ENCODE results near the gene TSPAN13.

Gene TSPAN13

DNA sequence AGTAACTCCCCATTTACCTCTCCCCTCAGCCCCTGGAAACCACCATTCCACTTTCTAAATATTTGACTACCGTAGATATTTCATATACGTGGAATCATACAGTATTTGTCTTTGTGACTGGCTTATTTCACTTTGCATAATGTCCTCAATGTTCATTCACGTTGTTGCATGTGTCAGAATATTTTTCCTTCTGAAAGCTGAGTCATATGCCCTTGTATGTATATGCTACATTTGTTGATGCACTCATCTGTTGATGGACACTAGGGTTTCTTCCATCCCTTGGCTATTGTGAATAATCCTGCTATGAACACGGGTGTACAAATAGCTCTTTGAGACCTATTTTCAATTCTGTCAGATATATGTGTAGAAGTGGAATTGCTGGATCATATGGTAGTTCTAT, 25.8 kb upstream of the TSPAN13 start:
- H3K27me3 ChIP-seq (ENCODE audit: control insufficient read depth, insufficient read depth, low read length), result no peaks in the 10 kb centered on the region
- H3K9me3 ChIP-seq (ENCODE audit: control insufficient read depth, low read depth, low read length), result no peaks in the 10 kb centered on the region
- H3K4me3 ChIP-seq (ENCODE audit: low read length), result no peak overlapping the region
- H3K36me3 ChIP-seq (ENCODE audit: control insufficient read depth, low read depth, low read length), result no peaks in the 10 kb centered on the region
- H3K27ac ChIP-seq (ENCODE audit: low read length), result no peak overlapping the region
- H3K4me1 ChIP-seq (ENCODE audit: control insufficient read depth, low read depth, low read length), result no peaks in the 10 kb centered on the region
- no peak overlapping the region for H3K9ac ChIP-seq (ENCODE audit: low read length)

DNA sequence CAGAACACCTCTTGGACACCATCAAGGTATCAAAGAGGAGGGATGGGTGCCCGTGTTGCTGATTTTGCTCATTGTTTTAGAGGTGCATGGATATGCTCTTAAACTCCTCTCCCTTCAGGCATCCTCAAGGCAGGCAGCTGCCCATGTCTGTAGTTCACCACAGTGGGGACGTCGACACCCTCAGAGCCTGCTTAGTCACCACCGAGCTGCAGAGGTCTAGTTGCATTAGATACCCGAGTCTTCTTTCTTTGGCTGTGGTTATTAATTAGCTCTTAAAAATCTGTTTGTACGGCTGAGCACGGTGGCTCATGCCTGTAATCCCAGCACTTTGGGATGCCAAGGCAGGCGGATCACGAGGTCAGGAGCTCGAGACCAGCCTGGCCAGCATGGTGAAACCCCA, 24.7 kb upstream of the TSPAN13 start:
- Histone ChIP-seq H3K36me3 (ENCODE audit: control insufficient read depth, low read depth, low read length) (no peaks in the 10 kb centered on the region), H3K9me3 (ENCODE audit: control insufficient read depth, low read depth, low read length) (no peaks in the 10 kb centered on the region)

GRCh38 chr7:16729541-16729940, 24.0 kb upstream of the TSPAN13 start:
- Histone ChIP-seq H3K4me3 (ENCODE audit: low read length) (no peak overlapping the region), H3K9me3 (ENCODE audit: control insufficient read depth, low read depth, low read length) (no peaks in the 10 kb centered on the region), H3K4me1 (ENCODE audit: control insufficient read depth, low read depth, low read length) (no peaks in the 10 kb centered on the region), H3K36me3 (ENCODE audit: control insufficient read depth, low read depth, low read length) (no peaks in the 10 kb centered on the region), H3K27me3 (ENCODE audit: control insufficient read depth, insufficient read depth, low read length) (no peaks in the 10 kb centered on the region), H3K9ac (ENCODE audit: low read length) (no peak overlapping the region), H3K27ac (ENCODE audit: low read length) (no peak overlapping the region)

More for the DNA sequence above, 24.7 kb upstream of the TSPAN13 start:
- Histone ChIP-seq H3K27me3 (ENCODE audit: control insufficient read depth, insufficient read depth, low read length) (no peaks in the 10 kb centered on the region), H3K9ac (ENCODE audit: low read length) (no peak overlapping the region), H3K4me3 (ENCODE audit: low read length) (no peak overlapping the region), H3K4me1 (ENCODE audit: control insufficient read depth, low read depth, low read length) (no peaks in the 10 kb centered on the region), H3K27ac (ENCODE audit: low read length) (no peak overlapping the region)

DNA sequence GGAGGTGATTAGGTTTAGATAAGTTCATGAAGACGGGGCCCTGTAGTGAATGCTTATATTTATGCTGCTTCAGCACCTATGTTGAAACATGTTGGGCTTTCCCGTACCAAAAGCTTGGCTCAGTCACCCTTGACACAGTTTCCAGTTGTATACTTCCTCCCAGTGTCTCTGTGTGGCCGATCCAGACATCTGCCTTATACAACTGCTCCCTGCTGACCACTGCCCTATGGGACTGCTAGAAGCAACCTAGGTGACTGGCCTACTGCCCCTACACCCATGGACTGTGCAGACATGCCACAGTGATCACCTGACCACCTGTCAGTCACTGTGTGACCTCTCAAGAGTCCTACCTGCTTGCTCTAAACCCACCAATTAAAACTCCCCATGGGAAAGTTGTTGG, 22.6 kb upstream of the TSPAN13 start:
- Histone ChIP-seq H3K9me3 (ENCODE audit: control insufficient read depth, low read depth, low read length) (no peaks in the 10 kb centered on the region), H3K4me3 (ENCODE audit: low read length) (no peak overlapping the region), H3K27ac (ENCODE audit: low read length) (no peak overlapping the region), H3K4me1 (ENCODE audit: control insufficient read depth, low read depth, low read length) (no peaks in the 10 kb centered on the region), H3K9ac (ENCODE audit: low read length) (no peak overlapping the region), H3K36me3 (ENCODE audit: control insufficient read depth, low read depth, low read length) (no peaks in the 10 kb centered on the region), H3K27me3 (ENCODE audit: control insufficient read depth, insufficient read depth, low read length) (no peaks in the 10 kb centered on the region)

DNA sequence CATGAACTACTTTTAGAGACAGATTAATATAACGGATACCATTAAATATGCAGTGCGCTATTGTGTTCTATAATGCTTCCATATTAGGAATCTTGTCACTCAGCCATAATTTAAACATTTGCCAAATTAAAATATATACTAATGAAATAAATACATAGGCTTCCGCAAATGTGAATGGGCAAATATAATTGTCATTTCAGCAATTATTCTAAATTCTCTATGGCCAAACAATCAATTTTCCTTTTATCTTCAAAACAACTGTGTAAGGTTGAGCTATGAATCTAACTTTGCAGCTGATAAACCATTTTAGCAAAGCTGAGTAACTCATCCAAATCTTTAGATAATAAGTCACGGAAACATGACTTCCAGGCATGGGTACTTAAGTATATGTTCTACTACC, 20.7 kb upstream of the TSPAN13 start:
- Histone ChIP-seq H3K9me3 (ENCODE audit: control insufficient read depth, low read depth, low read length) (no peaks in the 10 kb centered on the region), H3K27me3 (ENCODE audit: control insufficient read depth, insufficient read depth, low read length) (no peaks in the 10 kb centered on the region), H3K9ac (ENCODE audit: low read length) (no peak overlapping the region), H3K4me1 (ENCODE audit: control insufficient read depth, low read depth, low read length) (peaks cover 9% of the 10 kb centered on the region), H3K4me3 (ENCODE audit: low read length) (no peak overlapping the region), H3K27ac (ENCODE audit: low read length) (no peak overlapping the region), H3K36me3 (ENCODE audit: control insufficient read depth, low read depth, low read length) (no peaks in the 10 kb centered on the region)

GRCh38 chr7:16734148-16734726, 19.3 kb upstream of the TSPAN13 start:
- H3K4me1 ChIP-seq (ENCODE audit: control insufficient read depth, low read depth, low read length), result peaks cover 10% of the 10 kb centered on the region
- no peak overlapping the region for H3K4me3 ChIP-seq (ENCODE audit: low read length)
- H3K27ac ChIP-seq (ENCODE audit: low read length), result no peak overlapping the region

DNA sequence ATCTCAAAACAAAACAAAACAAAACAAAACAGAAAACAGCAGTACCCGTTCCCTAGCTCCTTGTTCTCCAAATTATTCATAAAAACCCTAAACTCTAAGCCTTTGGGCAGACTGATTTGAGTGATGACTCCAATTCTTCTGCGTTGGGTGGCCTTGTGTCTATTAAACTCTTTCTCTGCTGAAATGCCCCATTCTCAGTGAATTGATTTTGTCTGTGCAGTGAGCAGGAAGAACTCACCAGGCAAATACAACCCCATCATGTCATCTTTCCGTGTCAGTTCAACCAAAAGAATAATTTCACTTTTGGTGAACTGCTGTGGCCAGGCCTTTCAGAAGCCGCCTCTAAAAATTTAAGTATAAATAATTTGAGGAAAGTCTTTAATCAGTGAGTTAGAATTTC, 18.5 kb upstream of the TSPAN13 start:
- Histone ChIP-seq H3K4me3 (ENCODE audit: low read length) (no peak overlapping the region), H3K4me1 (ENCODE audit: control insufficient read depth, low read depth, low read length) (peaks cover 10% of the 10 kb centered on the region), H3K9me3 (ENCODE audit: control insufficient read depth, low read depth, low read length) (no peaks in the 10 kb centered on the region), H3K9ac (ENCODE audit: low read length) (no peak overlapping the region), H3K36me3 (ENCODE audit: control insufficient read depth, low read depth, low read length) (no peaks in the 10 kb centered on the region), H3K27me3 (ENCODE audit: control insufficient read depth, insufficient read depth, low read length) (no peaks in the 10 kb centered on the region), H3K27ac (ENCODE audit: low read length) (no peak overlapping the region)

More at GRCh38 chr7:16734148-16734726, 19.3 kb upstream of the TSPAN13 start:
- no peaks in the 10 kb centered on the region for H3K27me3 ChIP-seq (ENCODE audit: control insufficient read depth, insufficient read depth, low read length)
- H3K9ac ChIP-seq (ENCODE audit: low read length), result no peak overlapping the region
- H3K9me3 ChIP-seq (ENCODE audit: control insufficient read depth, low read depth, low read length), result no peaks in the 10 kb centered on the region
- H3K36me3 ChIP-seq (ENCODE audit: control insufficient read depth, low read depth, low read length), result no peaks in the 10 kb centered on the region

DNA sequence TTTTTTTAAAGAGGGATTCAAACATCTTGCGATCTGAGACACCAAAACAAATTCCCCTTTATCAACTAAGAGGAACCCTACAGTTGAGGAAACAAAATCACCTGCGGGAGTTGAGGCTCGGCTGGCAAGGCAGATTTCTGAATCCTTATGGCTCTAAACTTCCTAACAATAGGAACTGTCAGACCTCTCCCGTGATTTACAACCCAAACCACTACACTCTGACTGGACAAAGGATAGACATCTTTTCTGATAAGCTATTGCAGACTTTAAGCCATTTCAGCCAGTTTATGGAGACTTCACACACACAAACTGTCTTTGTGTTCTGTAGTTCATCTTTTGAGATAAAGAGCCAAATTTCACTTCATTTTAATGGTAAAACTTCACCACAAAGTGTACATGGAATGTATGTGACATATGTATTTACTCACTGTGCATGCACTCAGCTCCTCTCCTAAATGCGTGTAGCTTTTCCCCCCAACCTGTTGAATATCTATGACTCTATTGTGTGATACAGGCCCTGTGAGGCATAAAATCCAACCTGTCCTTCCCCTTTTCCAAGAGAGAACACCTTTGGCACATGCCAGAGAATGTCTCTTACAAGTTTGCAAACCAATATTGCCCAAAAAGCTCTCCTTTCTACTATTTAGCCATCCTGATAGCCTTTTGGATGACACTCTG, 15.4 kb upstream of the TSPAN13 start:
- H3K27me3 ChIP-seq (ENCODE audit: control insufficient read depth, insufficient read depth, low read length), result no peaks in the 10 kb centered on the region
- no peak overlapping the region for H3K27ac ChIP-seq (ENCODE audit: low read length)

GRCh38 chr7:16739863-16740622, 13.5 kb upstream of the TSPAN13 start:
- H3K36me3 ChIP-seq (ENCODE audit: control insufficient read depth, low read depth, low read length), result no peaks in the 10 kb centered on the region
- H3K4me1 ChIP-seq (ENCODE audit: control insufficient read depth, low read depth, low read length), result peaks cover 18% of the 10 kb centered on the region
- H3K27ac ChIP-seq (ENCODE audit: low read length), result no peak overlapping the region
- H3K9me3 ChIP-seq (ENCODE audit: control insufficient read depth, low read depth, low read length), result no peaks in the 10 kb centered on the region
- no peaks in the 10 kb centered on the region for H3K27me3 ChIP-seq (ENCODE audit: control insufficient read depth, insufficient read depth, low read length)
- no peak overlapping the region for H3K4me3 ChIP-seq (ENCODE audit: low read length)
- no peak overlapping the region for H3K9ac ChIP-seq (ENCODE audit: low read length)

More for the DNA sequence above, 15.4 kb upstream of the TSPAN13 start:
- H3K4me1 ChIP-seq (ENCODE audit: control insufficient read depth, low read depth, low read length), result peaks cover 10% of the 10 kb centered on the region
- no peaks in the 10 kb centered on the region for H3K36me3 ChIP-seq (ENCODE audit: control insufficient read depth, low read depth, low read length)
- no peak overlapping the region for H3K9ac ChIP-seq (ENCODE audit: low read length)
- no peak overlapping the region for H3K4me3 ChIP-seq (ENCODE audit: low read length)
- H3K9me3 ChIP-seq (ENCODE audit: control insufficient read depth, low read depth, low read length), result no peaks in the 10 kb centered on the region

- Histone ChIP-seq H3K9me3 (ENCODE audit: control insufficient read depth, low read depth, low read length) (no peaks in the 10 kb centered on the region), H3K27ac (ENCODE audit: low read length) (no peak overlapping the region), H3K36me3 (ENCODE audit: control insufficient read depth, low read depth, low read length) (no peaks in the 10 kb centered on the region), H3K4me1 (ENCODE audit: control insufficient read depth, low read depth, low read length) (peaks cover 23% of the 10 kb centered on the region), H3K9ac (ENCODE audit: low read length) (no peak overlapping the region), H3K27me3 (ENCODE audit: control insufficient read depth, insufficient read depth, low read length) (no peaks in the 10 kb centered on the region), H3K4me3 (ENCODE audit: low read length) (no peak overlapping the region)
Observed at GRCh38 chr7:16740623-16740953, 13.0 kb upstream of the TSPAN13 start.

DNA sequence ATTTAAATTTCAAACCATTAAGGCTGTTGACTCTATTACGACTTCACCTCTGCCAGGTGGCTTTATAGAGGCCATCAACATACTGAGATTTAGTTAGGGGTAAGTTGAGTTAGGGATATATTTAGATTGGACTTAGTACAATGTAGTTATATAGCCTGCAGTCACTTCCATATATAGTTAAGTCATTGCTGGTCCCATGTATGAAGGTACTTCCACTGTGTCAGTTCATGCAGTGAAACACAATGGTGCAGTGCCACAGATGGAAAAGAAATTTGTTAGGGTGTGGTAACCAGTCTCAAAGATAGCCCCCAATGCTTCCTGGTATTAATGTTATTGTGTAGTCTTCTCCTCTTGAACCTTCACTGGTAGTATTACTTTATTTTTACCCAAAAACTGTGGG, 12.6 kb upstream of the TSPAN13 start:
- Histone ChIP-seq H3K4me1 (ENCODE audit: control insufficient read depth, low read depth, low read length) (peaks cover 24% of the 10 kb centered on the region), H3K9me3 (ENCODE audit: control insufficient read depth, low read depth, low read length) (no peaks in the 10 kb centered on the region), H3K4me3 (ENCODE audit: low read length) (no peak overlapping the region), H3K27ac (ENCODE audit: low read length) (no peak overlapping the region), H3K9ac (ENCODE audit: low read length) (no peak overlapping the region), H3K36me3 (ENCODE audit: control insufficient read depth, low read depth, low read length) (no peaks in the 10 kb centered on the region), H3K27me3 (ENCODE audit: control insufficient read depth, insufficient read depth, low read length) (no peaks in the 10 kb centered on the region)

- H3K9ac ChIP-seq (ENCODE audit: low read length), result no peak overlapping the region
- H3K27me3 ChIP-seq (ENCODE audit: control insufficient read depth, insufficient read depth, low read length), result no peaks in the 10 kb centered on the region
- H3K4me3 ChIP-seq (ENCODE audit: low read length), result no peak overlapping the region
- no peaks in the 10 kb centered on the region for H3K36me3 ChIP-seq (ENCODE audit: control insufficient read depth, low read depth, low read length)
- peaks cover 24% of the 10 kb centered on the region for H3K4me1 ChIP-seq (ENCODE audit: control insufficient read depth, low read depth, low read length)
- no peaks in the 10 kb centered on the region for H3K9me3 ChIP-seq (ENCODE audit: control insufficient read depth, low read depth, low read length)
- no peak overlapping the region for H3K27ac ChIP-seq (ENCODE audit: low read length)
Observed at GRCh38 chr7:16741676-16742075, 11.9 kb upstream of the TSPAN13 start.
